MM.1S (cell line): ENCODE results near the gene MAST3.

Experiments
- CTCF ChIP-seq: fragments of 300-600 bp; sonication (generic); IDR thresholded peaks from 2 replicates; pipeline ENCODE4 v1.5.1; 2016; ENCODE audit warnings: antibody characterized with exemption, low read length, mixed read lengths
- EZH2 ChIP-seq: fragments of 300-600 bp; sonication (generic); optimal IDR thresholded peaks from 2 replicates; pipeline ENCODE3; 2017; ENCODE audit warnings: low read depth, mild to moderate bottlenecking, antibody characterized with exemption, low read length, mixed read lengths
- EZH2phosphoT487 ChIP-seq: fragments of 300-600 bp; sonication (generic); IDR thresholded peaks from 2 replicates; pipeline ENCODE4 v1.6.1; 2018; ENCODE audit warnings: antibody characterized with exemption, low read length

- TF ChIP-seq CTCF: no peak
- no peak for TF ChIP-seq EZH2phosphoT487
- no peak for TF ChIP-seq EZH2
Measured at GRCh38 chr19:18161636-18162002, 64.0 kb downstream of the MAST3 start.
